GM12878 (cell line): Measurements from ENCODE around the gene PLPP3. TPM values are rescaled to one million over a fixed set of nuclear protein-coding genes. Genes with fewer than 3 reads are reported as not detected.

Source experiments
- ASH2L ChIP-seq: fragments of 300-600, 200-600 bp; sonication (generic); IDR thresholded peaks from 2 replicates; pipeline ENCODE4 v1.6.1; 2017; ENCODE audit warnings: low read depth, mild to moderate bottlenecking, borderline replicate concordance
- ATF7 ChIP-seq: fragments of 450-650 bp; IDR thresholded peaks from 2 replicates; pipeline ENCODE4 v1.6.1; 2016; ENCODE audit warnings: low read depth, mild to moderate bottlenecking
- CBX3 ChIP-seq: fragments of 200-600 bp; sonication (generic); IDR thresholded peaks from 2 replicates; pipeline ENCODE4 v1.6.1; 2016; ENCODE audit warnings: low read depth, borderline replicate concordance
- CHD2 ChIP-seq: IDR thresholded peaks from 2 replicates; pipeline ENCODE4 v1.6.1; 2011; ENCODE audit warnings: low read depth, low read length, improper control_type of control experiment, borderline replicate concordance
- EED ChIP-seq: sonication (generic); IDR thresholded peaks from 2 replicates; pipeline ENCODE4 v1.6.1; 2016; ENCODE audit warnings: antibody characterized with exemption, low read depth
- GABPA ChIP-seq: IDR thresholded peaks from 2 replicates; pipeline ENCODE4 v1.6.1; 2014; ENCODE audit warnings: antibody characterized with exemption, low read depth, mild to moderate bottlenecking, inconsistent platforms
- MYC ChIP-seq: IDR thresholded peaks from 2 replicates; pipeline ENCODE4 v1.6.1; 2011; ENCODE audit warnings: mild to moderate bottlenecking, low read length, moderate library complexity, inconsistent platforms; ENCODE audit not compliant: insufficient read depth, insufficient replicate concordance, insufficient read length, severe bottlenecking
- NKRF ChIP-seq: fragments of 450-650 bp; conservative IDR thresholded peaks from 2 replicates; pipeline ENCODE4 v1.6.1; 2017; ENCODE audit warnings: mild to moderate bottlenecking, moderate library complexity
- NR2C2 ChIP-seq: IDR thresholded peaks from 2 replicates; pipeline ENCODE4 v1.6.1; 2011; ENCODE audit warnings: borderline replicate concordance, low read depth; ENCODE audit not compliant: control insufficient read depth, insufficient read length
- PAX5 ChIP-seq: IDR thresholded peaks from 2 replicates; pipeline ENCODE4 v1.6.1; 2011; ENCODE audit warnings: low read depth, low read length, borderline replicate concordance
- PML ChIP-seq: IDR thresholded peaks from 2 replicates; pipeline ENCODE4 v1.6.1; 2012; ENCODE audit warnings: low read length, inconsistent platforms
- POLR2A ChIP-seq: IDR thresholded peaks from 2 replicates; pipeline ENCODE4 v1.6.1; 2011; ENCODE audit warnings: low read depth, mild to moderate bottlenecking, low read length
- PRDM15 ChIP-seq: fragments of 450-650 bp; formaldehyde crosslinking; IDR thresholded peaks from 2 replicates; pipeline ENCODE4 v1.4.0; 2020; ENCODE audit warnings: mild to moderate bottlenecking, moderate library complexity
- SMAD1 ChIP-seq: fragments of 450-650 bp; IDR thresholded peaks from 2 replicates; pipeline ENCODE4 v1.6.1; 2018; ENCODE audit warnings: mild to moderate bottlenecking, low read depth; ENCODE audit not compliant: partially characterized antibody
- SMC3 ChIP-seq: IDR thresholded peaks from 2 replicates; pipeline ENCODE4 v1.6.1; 2011; ENCODE audit warnings: low read length, improper control_type of control experiment, borderline replicate concordance
- TCF7 ChIP-seq: IDR thresholded peaks from 2 replicates; pipeline ENCODE4 v1.6.1; 2014; ENCODE audit warnings: antibody characterized with exemption, borderline replicate concordance
- YY1 ChIP-seq: IDR thresholded peaks from 2 replicates; pipeline ENCODE4 v1.6.1; 2011; ENCODE audit warnings: low read depth, mild to moderate bottlenecking, low read length
- ZBTB33 ChIP-seq: fragments of 450-650 bp; IDR thresholded peaks from 2 replicates; pipeline ENCODE4 v1.6.1; 2017; ENCODE audit warnings: mild to moderate bottlenecking
- ZBTB4 ChIP-seq: fragments of 450-650 bp; formaldehyde crosslinking; IDR thresholded peaks from 2 replicates; pipeline ENCODE4 v1.4.0; 2022; ENCODE audit warnings: mild to moderate bottlenecking, moderate library complexity
- ZNF217 ChIP-seq: fragments of 450-650 bp; IDR thresholded peaks from 2 replicates; pipeline ENCODE4 v1.6.1; 2017; ENCODE audit warnings: antibody characterized with exemption, mild to moderate bottlenecking
- polyA plus RNA-seq, 11 experiments: library from polyadenylated mRNA; depleted of rRNA in 4 of 11; unstranded in 6 of 11; stranded (reverse) in 5 of 11; fragments of >200 nt; fragmentation: Nextera tagmentation in 4 of 11; fragmentation: Illumina TruSeq in 1 of 11; extraction: Ambion mirVana in 4 of 11; extraction: Trizol in 1 of 11; gene quantifications; 1 replicate in 1 of 11; 2 replicates in 10 of 11; pipeline versions ENCODE4 v1.2.1 to v1.2.3, GENCODE V29; 2011 to 2016; ENCODE audit warnings: inconsistent platforms in 2 of 11, missing spikeins in 2 of 11, low read depth in 1 of 11
- total RNA-seq, 4 experiments: library from RNA; depleted of rRNA in 3 of 4; stranded (reverse); fragments of >200 nt in 3 of 4; fragmentation: Illumina TruSeq in 1 of 4; extraction: Trizol in 1 of 4; gene quantifications; 2 replicates each; pipeline versions ENCODE4 v1.2.1 to v1.2.3, GENCODE V29; 2013 to 2021

The PLPP3 gene
- total and polyA plus RNA-seq, 10 of the 15 experiments (the other 5 are each of a cell fraction or from before 2014, with no cell fraction given): 6.4 to 26.8 (median 9.5) TPM

- TF ChIP-seq PML (no peak), YY1 (no peak), ATF7 (0 out of 2 replicates have a peak, but pooled peaks have one; percentile 38), MYC (no peak), SMC3 (no peak), TCF7 (no peak), PAX5 (no peak), POLR2A (no peak), CBX3 (no peak), ZBTB4 (no peak), ZBTB33 (no peak), NKRF (no peak), CHD2 (peak; percentile 44; the same call in 1 of the 2 replicates), ZNF217 (0 out of 2 replicates have a peak, but pooled peaks have one; percentile 37), NR2C2 (no peak), EED (peak; percentile 52; the same call in 1 of the 2 replicates), PRDM15 (CRISPR knock-in tag) (no peak), GABPA (no peak), ASH2L (no peak), SMAD1 (no peak)
Measured at GRCh38 chr1:56472860-56473259, 106.5 kb downstream of the PLPP3 start (continued).
